K562 (cell line): ENCODE data around the gene EBF4. TPM values are rescaled to one million over a fixed set of nuclear protein-coding genes. Genes with fewer than 3 reads are reported as not detected.

Experiments used
- ATAC-seq: fragments of 200-7000 bp; cut with Tn5 transposase; 3 replicates; pipeline ENCODE4 v1.9.1; 2020; ENCODE audit warnings: moderate library complexity
- BruUV-seq: library from RNA; stranded (reverse); fragments of 400-500 nt; replicated peaks from 2 replicates; lab custom pipeline; 2021; lab: Mats Ljungman, UMichigan
- CTCF ChIA-PET: fragments of 300-600 bp; formaldehyde crosslinking; extraction: SDS; loops from one replicate; lab custom pipeline; 2021; ENCODE audit warnings: low intra/inter-chr PET ratio; lab: Yijun Ruan, JAX
- POLR2A ChIA-PET: fragments of 300-600, 350-650 bp; sonication (Branson Sonifier 250); formaldehyde crosslinking; extraction: SDS; loops from one replicate; lab custom pipeline; 2021; ENCODE audit warnings: antibody characterized with exemption, inconsistent platforms; lab: Yijun Ruan, JAX
- DNase-seq, 4 experiments: peaks; one replicate each; pipeline versions ENCODE4 v3.0.0 to v3.0.0-alpha.2; 2011 to 2018; ENCODE audit warnings: low spot score in 3 of 4, mixed read lengths in 3 of 4; ENCODE audit errors: extremely low read depth in 1 of 4
- FAIRE-seq: peaks from 2 replicates; lab custom pipeline; 2011; peaks lifted over from hg19 to GRCh38; lab: Jason Lieb, UNC
- H2AFZ ChIP-seq: 2 replicates; pipeline ENCODE4 v1.6.0; 2011; ENCODE audit warnings: low read depth, low read length, control low read depth, inconsistent platforms
- H3K27ac ChIP-seq: fragments of 200-600 bp; 3 replicates; pipeline ENCODE4 v1.8.0; 2011; ENCODE audit warnings: low read depth, mild to moderate bottlenecking, control low read depth, inconsistent platforms, low read length, moderate library complexity, mixed read lengths; ENCODE audit errors: extremely low read depth
- H3K27me3 ChIP-seq, 2 experiments: fragments of 300-600 bp in 1 of 2; 2 replicates in 1 of 2; 3 replicates in 1 of 2; pipeline versions ENCODE4 v1.6.0 to v1.8.0; 2011; ENCODE audit warnings: inconsistent platforms in 2 of 2, low read length in 2 of 2, mild to moderate bottlenecking in 1 of 2, mixed read lengths in 1 of 2, moderate library complexity in 1 of 2; ENCODE audit not compliant: control insufficient read depth in 2 of 2, insufficient read depth in 2 of 2
- H3K36me3 ChIP-seq: fragments of 300-600 bp; 3 replicates; pipeline ENCODE4 v1.8.0; 2011; ENCODE audit warnings: mild to moderate bottlenecking, low read length, inconsistent platforms; ENCODE audit not compliant: control insufficient read depth, insufficient read depth
- H3K4me1 ChIP-seq, 2 experiments: fragments of 200-600 bp in 1 of 2; replicated peaks in 1 of 2; 2 replicates in 1 of 2; 3 replicates in 1 of 2; pipeline versions ENCODE4 v1.5.1 to v1.8.0; 2011; ENCODE audit warnings: inconsistent platforms in 2 of 2, low read length in 2 of 2, mild to moderate bottlenecking in 1 of 2, mixed read lengths in 1 of 2, moderate library complexity in 1 of 2; ENCODE audit not compliant: control insufficient read depth in 2 of 2, insufficient read depth in 2 of 2
- H3K4me2 ChIP-seq: 2 replicates; pipeline ENCODE4 v1.6.1; 2011; ENCODE audit warnings: low read length, control low read depth, inconsistent platforms, mixed read lengths; ENCODE audit not compliant: insufficient read depth
- H3K4me3 ChIP-seq: fragments of 200-600 bp; sonication (generic), shearing (Covaris generic); 2 replicates; pipeline ENCODE4 v1.5.1; 2016; ENCODE audit warnings: control low read depth, inconsistent platforms
- H3K79me2 ChIP-seq: fragments of 200-600 bp; 3 replicates; pipeline ENCODE4 v1.8.0; 2011; ENCODE audit warnings: low read length, inconsistent platforms; ENCODE audit not compliant: control insufficient read depth, insufficient read depth
- H3K9ac ChIP-seq, 2 experiments: 2 replicates each; pipeline versions ENCODE4 v1.6.0 to v1.6.1; 2011; ENCODE audit warnings: low read depth in 2 of 2, low read length in 2 of 2, control low read depth in 1 of 2, inconsistent platforms in 1 of 2, mild to moderate bottlenecking in 1 of 2, mixed read lengths in 1 of 2; ENCODE audit not compliant: insufficient read depth in 1 of 2
- H3K9me1 ChIP-seq: one replicate; pipeline ENCODE4 v1.6.0; 2011; ENCODE audit warnings: inconsistent platforms, mild to moderate bottlenecking, low read length, moderate library complexity; ENCODE audit not compliant: control insufficient read depth, insufficient read depth
- H3K9me3 ChIP-seq: replicated peaks from 2 replicates; pipeline ENCODE4 v1.5.1; 2011; ENCODE audit warnings: low read depth, low read length, inconsistent platforms; ENCODE audit not compliant: control insufficient read depth, insufficient read depth
- H4K20me1 ChIP-seq: replicated peaks from 2 replicates; pipeline ENCODE4 v1.6.1; 2011; ENCODE audit warnings: low read length, inconsistent platforms, mixed read lengths; ENCODE audit not compliant: control insufficient read depth, insufficient read depth
- FOXJ3 ChIP-seq: sonication (generic); formaldehyde crosslinking; IDR thresholded peaks from 2 replicates; pipeline ENCODE4 v1.4.0; 2020; ENCODE audit warnings: mild to moderate bottlenecking, missing genetic modification reagents
- HNRNPH1 ChIP-seq: fragments of 200-400 bp; formaldehyde crosslinking; optimal IDR thresholded peaks from 2 replicates; pipeline ENCODE3; 2017; ENCODE audit warnings: low read depth, mild to moderate bottlenecking, low read length, moderate library complexity
- WGBS: fragments of 100-300 bp; shearing (Covaris generic); methylation state at CpG from one replicate; pipeline ENCODE4 v1.1.6; 2016; ENCODE audit warnings: low coverage, mixed read lengths; ENCODE audit not compliant: insufficient coverage; ENCODE audit errors: missing lambda C conversion rate; 5-methylcytosine and 5-hydroxymethylcytosine counted together
- in situ Hi-C: fragments of 300-500 bp; cut with MboI; formaldehyde crosslinking; loops from 4 replicates; pipeline ENCODE4 v1.15.0; 2018; ENCODE audit warnings: inconsistent platforms, mixed read lengths
- intact Hi-C: fragments of 100-400 bp; cut with micrococcal nuclease; formaldehyde crosslinking; loops from 2 replicates; pipeline ENCODE4 v1.14.2; 2022
- polyA plus RNA-seq, 8 experiments: library from polyadenylated mRNA; depleted of rRNA in 4 of 8; stranded (reverse) in 5 of 8; unstranded in 3 of 8; fragments of >200 nt; fragmentation: Nextera tagmentation in 2 of 8; fragmentation: Illumina TruSeq in 1 of 8; extraction: Ambion mirVana in 2 of 8; extraction: Trizol in 1 of 8; gene quantifications; 2 replicates each; pipeline versions ENCODE4 v1.2.1 to v1.2.3, GENCODE V29; 2011 to 2014; ENCODE audit warnings: inconsistent platforms in 1 of 8, missing spikeins in 1 of 8
- total RNA-seq, 7 experiments: library from RNA; depleted of rRNA in 6 of 7; stranded (reverse); fragments of >200 nt in 6 of 7; fragmentation: Illumina TruSeq in 2 of 7; extraction: Trizol in 2 of 7; gene quantifications; 2 replicates each; pipeline versions ENCODE4 v1.2.1 to v1.2.3, GENCODE V29; 2011 to 2021; ENCODE audit warnings: low replicate concordance in 1 of 7
- TF ChIP-seq, protein P1 (sequence below): fragments of 450-650 bp; IDR thresholded peaks from 2 replicates; pipeline ENCODE4 v1.6.1; 2016

Gene EBF4
- total and polyA plus RNA-seq, 9 of the 15 experiments (the other 6 are each of a cell fraction or from before 2014, with no cell fraction given) = 0.09 TPM; not detected in 8

- Histone ChIP-seq H3K4me1 (peaks cover 0 to 6% of the 10 kb centered on the region in 2 experiments; a peak in 3 of 5 replicates), H3K9me3 (no peaks in the 10 kb centered on the region), H3K79me2 (no peaks in the 10 kb centered on the region), H3K27ac (no peak overlapping the region), H3K9ac (no peak overlapping the region), H3K4me2 (no peak overlapping the region; the same call in 1 of the 2 replicates), H4K20me1 (no peaks in the 10 kb centered on the region), H3K36me3 (no peaks in the 10 kb centered on the region), H2AFZ (peak overlapping the region; percentile 85), H3K4me3 (no peak overlapping the region), H3K9me1 (no peaks in the 10 kb centered on the region), H3K27me3 (peaks cover 6 to 28% of the 10 kb centered on the region in 2 experiments; a peak in 4 of 5 replicates)
- intact Hi-C loops (loop anchor here (5.0 kb wide), 1 partner anchor 165 kb away; no protein-coding TSS in a partner anchor), in situ Hi-C loops (loop anchor here (5.0 kb wide), 1 partner anchor 165 kb away; no protein-coding TSS in a partner anchor)
- no TSS peak for BruUV-seq
- ChIA-PET CTCF (interaction anchor here (1.2 kb wide), 1 partner anchor 55 kb away, joined by 4 read pairs; no protein-coding TSS in a partner anchor), POLR2A (no interaction called here)
- DNase-seq = no peak
- FAIRE-seq = no peak
- ATAC-seq = no peak
- WGBS = 20% methylated on average over 6 of the region's 6 CpGs
- TF ChIP-seq, protein P1, sequence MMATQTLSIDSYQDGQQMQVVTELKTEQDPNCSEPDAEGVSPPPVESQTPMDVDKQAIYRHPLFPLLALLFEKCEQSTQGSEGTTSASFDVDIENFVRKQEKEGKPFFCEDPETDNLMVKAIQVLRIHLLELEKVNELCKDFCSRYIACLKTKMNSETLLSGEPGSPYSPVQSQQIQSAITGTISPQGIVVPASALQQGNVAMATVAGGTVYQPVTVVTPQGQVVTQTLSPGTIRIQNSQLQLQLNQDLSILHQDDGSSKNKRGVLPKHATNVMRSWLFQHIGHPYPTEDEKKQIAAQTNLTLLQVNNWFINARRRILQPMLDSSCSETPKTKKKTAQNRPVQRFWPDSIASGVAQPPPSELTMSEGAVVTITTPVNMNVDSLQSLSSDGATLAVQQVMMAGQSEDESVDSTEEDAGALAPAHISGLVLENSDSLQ = peak; percentile 29; the same call in 1 of the 2 replicates
- TF ChIP-seq FOXJ3 (CRISPR knock-in tag) (no peak), HNRNPH1 (no peak)
Measured at GRCh38 chr20:2687514-2687913, 5.1 kb upstream of the EBF4 start.
